Ishikawa (cell line): ENCODE results near the gene ATRNL1.

Source experiments
- CEBPB ChIP-seq: IDR thresholded peaks from 2 replicates; pipeline ENCODE4 v1.6.1; 2012
- CREB1 ChIP-seq: IDR thresholded peaks from 2 replicates; pipeline ENCODE4 v1.6.1; 2012; ENCODE audit warnings: low read depth
- EGR1 ChIP-seq: IDR thresholded peaks from 2 replicates; pipeline ENCODE4 v1.6.1; 2012
- EP300 ChIP-seq: IDR thresholded peaks from 2 replicates; pipeline ENCODE4 v1.6.1; 2012; ENCODE audit warnings: borderline replicate concordance
- FOXM1 ChIP-seq: IDR thresholded peaks from 2 replicates; pipeline ENCODE4 v1.6.1; 2012; ENCODE audit warnings: low read depth, borderline replicate concordance
- MAX ChIP-seq: IDR thresholded peaks from 2 replicates; pipeline ENCODE4 v1.6.1; 2012
- NFIC ChIP-seq: IDR thresholded peaks from 2 replicates; pipeline ENCODE4 v1.6.1; 2012
- RAD21 ChIP-seq: IDR thresholded peaks from 2 replicates; pipeline ENCODE4 v1.6.1; 2012; ENCODE audit warnings: low read depth
- TAF1 ChIP-seq: IDR thresholded peaks from 2 replicates; pipeline ENCODE4 v1.6.1; 2012; ENCODE audit warnings: low read depth, mild to moderate bottlenecking
- TCF12 ChIP-seq: IDR thresholded peaks from 2 replicates; pipeline ENCODE4 v1.6.1; 2012; ENCODE audit warnings: low read depth
- TEAD4 ChIP-seq: IDR thresholded peaks from 2 replicates; pipeline ENCODE4 v1.6.1; 2012
- YY1 ChIP-seq: IDR thresholded peaks from 2 replicates; pipeline ENCODE4 v1.6.1; 2012; ENCODE audit warnings: low read depth
- ZBTB7A ChIP-seq: IDR thresholded peaks from 2 replicates; pipeline ENCODE4 v1.6.1; 2012; ENCODE audit warnings: low read depth
- TF ChIP-seq, protein P1 (sequence below): IDR thresholded peaks from 2 replicates; pipeline ENCODE4 v1.6.1; 2012
- TF ChIP-seq, protein P2 (sequence below): IDR thresholded peaks from 2 replicates; pipeline ENCODE4 v1.6.1; 2012; ENCODE audit warnings: low read depth, mild to moderate bottlenecking

The ATRNL1 gene

DNA sequence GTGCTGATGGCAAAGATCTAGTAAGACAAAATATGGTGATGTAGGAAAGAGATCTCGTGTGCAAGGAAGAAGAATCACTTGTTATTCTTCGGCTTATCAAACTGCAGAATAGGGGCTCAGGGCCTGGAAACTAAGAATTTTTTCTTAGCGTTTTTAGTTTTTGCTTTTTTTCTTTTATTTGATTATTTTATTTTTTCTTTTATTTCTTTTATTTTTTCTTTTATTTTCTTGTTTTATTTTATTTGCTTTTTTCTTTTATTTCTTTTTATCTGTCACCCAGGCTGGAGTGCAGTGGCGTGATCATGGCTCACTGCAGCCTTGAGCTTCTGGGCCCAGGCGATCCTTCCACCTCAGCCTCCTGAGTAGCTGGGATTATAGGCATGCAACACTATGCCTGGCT lies 70.0 kb downstream of the ATRNL1 start:
- TF ChIP-seq CREB1 (no peak), EGR1 (no peak), CEBPB (no peak), RAD21 (no peak), YY1 (no peak), NFIC (no peak), TCF12 (no peak), TEAD4 (no peak), MAX (no peak), EP300 (no peak), ZBTB7A (no peak), FOXM1 (no peak), TAF1 (no peak)
- TF ChIP-seq, protein P1, sequence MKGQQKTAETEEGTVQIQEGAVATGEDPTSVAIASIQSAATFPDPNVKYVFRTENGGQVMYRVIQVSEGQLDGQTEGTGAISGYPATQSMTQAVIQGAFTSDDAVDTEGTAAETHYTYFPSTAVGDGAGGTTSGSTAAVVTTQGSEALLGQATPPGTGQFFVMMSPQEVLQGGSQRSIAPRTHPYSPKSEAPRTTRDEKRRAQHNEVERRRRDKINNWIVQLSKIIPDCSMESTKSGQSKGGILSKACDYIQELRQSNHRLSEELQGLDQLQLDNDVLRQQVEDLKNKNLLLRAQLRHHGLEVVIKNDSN, result no peak
- TF ChIP-seq, protein P2, sequence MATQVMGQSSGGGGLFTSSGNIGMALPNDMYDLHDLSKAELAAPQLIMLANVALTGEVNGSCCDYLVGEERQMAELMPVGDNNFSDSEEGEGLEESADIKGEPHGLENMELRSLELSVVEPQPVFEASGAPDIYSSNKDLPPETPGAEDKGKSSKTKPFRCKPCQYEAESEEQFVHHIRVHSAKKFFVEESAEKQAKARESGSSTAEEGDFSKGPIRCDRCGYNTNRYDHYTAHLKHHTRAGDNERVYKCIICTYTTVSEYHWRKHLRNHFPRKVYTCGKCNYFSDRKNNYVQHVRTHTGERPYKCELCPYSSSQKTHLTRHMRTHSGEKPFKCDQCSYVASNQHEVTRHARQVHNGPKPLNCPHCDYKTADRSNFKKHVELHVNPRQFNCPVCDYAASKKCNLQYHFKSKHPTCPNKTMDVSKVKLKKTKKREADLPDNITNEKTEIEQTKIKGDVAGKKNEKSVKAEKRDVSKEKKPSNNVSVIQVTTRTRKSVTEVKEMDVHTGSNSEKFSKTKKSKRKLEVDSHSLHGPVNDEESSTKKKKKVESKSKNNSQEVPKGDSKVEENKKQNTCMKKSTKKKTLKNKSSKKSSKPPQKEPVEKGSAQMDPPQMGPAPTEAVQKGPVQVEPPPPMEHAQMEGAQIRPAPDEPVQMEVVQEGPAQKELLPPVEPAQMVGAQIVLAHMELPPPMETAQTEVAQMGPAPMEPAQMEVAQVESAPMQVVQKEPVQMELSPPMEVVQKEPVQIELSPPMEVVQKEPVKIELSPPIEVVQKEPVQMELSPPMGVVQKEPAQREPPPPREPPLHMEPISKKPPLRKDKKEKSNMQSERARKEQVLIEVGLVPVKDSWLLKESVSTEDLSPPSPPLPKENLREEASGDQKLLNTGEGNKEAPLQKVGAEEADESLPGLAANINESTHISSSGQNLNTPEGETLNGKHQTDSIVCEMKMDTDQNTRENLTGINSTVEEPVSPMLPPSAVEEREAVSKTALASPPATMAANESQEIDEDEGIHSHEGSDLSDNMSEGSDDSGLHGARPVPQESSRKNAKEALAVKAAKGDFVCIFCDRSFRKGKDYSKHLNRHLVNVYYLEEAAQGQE, result no peak

- TF ChIP-seq CEBPB, result no peak
- no peak for TF ChIP-seq TEAD4
- TF ChIP-seq, protein P1, result no peak
- no peak for TF ChIP-seq ZBTB7A
- no peak for TF ChIP-seq TCF12
- no peak for TF ChIP-seq FOXM1
- TF ChIP-seq EP300, result no peak
- TF ChIP-seq MAX, result no peak
Observed at GRCh38 chr10:115164220-115164619, 71.1 kb downstream of the ATRNL1 start.

- TF ChIP-seq CEBPB (no peak), RAD21 (no peak), EGR1 (no peak), FOXM1 (no peak), ZBTB7A (no peak), YY1 (no peak), NFIC (no peak), TEAD4 (no peak), CREB1 (no peak), TAF1 (no peak), TCF12 (no peak), MAX (no peak), EP300 (no peak)
- TF ChIP-seq, protein P1, result no peak
- TF ChIP-seq, protein P2, result no peak
Observed at GRCh38 chr10:115167751-115168150, 74.6 kb downstream of the ATRNL1 start.

DNA sequence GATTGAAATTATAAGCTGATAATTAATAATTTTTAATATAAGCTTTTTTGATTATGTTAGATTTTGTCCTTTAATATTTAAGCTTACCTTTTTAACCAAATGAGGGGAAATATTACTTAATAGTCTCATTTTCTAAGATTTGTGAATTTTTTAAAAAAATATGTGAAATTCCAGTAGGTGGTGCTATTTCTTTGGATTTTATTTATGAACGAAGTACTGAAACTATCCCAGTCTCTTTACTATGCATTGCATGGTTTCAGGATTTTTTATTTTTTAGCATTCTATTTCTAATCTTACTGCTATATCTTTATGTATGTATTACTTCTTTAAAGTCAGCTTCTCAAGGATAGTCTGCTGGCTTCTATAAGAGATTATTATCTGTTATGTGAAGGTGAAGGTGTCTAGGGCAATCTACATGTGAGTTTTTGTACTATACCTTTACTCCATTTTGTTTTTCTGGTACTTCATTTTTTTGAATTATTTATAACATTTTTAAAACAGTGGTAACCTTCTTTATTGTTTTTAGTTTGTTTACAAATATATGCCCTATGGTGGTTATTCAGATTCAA lies 78.3 kb downstream of the ATRNL1 start:
- peak; percentile 39 for TF ChIP-seq RAD21
- TF ChIP-seq, protein P2, result no peak
